ENCODE measurements around the gene ORMDL2. TPM values are rescaled to one million over a fixed set of nuclear protein-coding genes. Genes with fewer than 3 reads are reported as not detected.

Gene ORMDL2
- total and polyA plus RNA-seq, 7 donors, result 12.6 to 68.2 (median 21.6) TPM

- Histone ChIP-seq H3K9me3 (no peaks in the 10 kb centered on the region), H3K36me3 (ENCODE audit: insufficient read depth in 1 of 2, low read depth in 1 of 2) (no peaks in the 10 kb centered on the region), H3K4me1 (no peaks in the 10 kb centered on the region), H3K4me3 (peak within 1 kb of the TSS; percentile 35), H3K27ac (no peak within 1 kb of the TSS), H3K27me3 (ENCODE audit: insufficient read depth in 3 of 3, low read length in 2 of 3) (peaks cover 0 to 9% (median 3%) of the 10 kb centered on the region in 3 donors)
- no peak for DNase-seq
- intact Hi-C loops (cut with DNase I), result no loop called here
- TF ChIP-seq CTCF (IDR thresholded peaks at IDR 0.05), result no peak
- ATAC-seq, result peak; percentile 40 to 66 (median 48)
- 48 to 63% (median 52%) methylated on average over 8 to 10 of the region's 10 CpGs for WGBS, 3 donors
Observed at GRCh38 chr12:55842681-55843429, 25.0 kb downstream of the ORMDL2 start, which contains the start of gene MMP19. MMP19 (minus strand) TSS chr12:55842936; CDS start chr12:55842830, 106 bp downstream.

GRCh38 chr12:55843431-55843830, 25.6 kb downstream of the ORMDL2 start:
- DNase-seq (no peak), ATAC-seq (no peak)
- Histone ChIP-seq H3K27me3 (ENCODE audit: insufficient read depth in 3 of 3, low read length in 2 of 3) (peaks cover 0 to 3% (median 0%) of the 10 kb centered on the region in 3 donors), H3K27ac (no peak overlapping the region), H3K9me3 (no peaks in the 10 kb centered on the region), H3K4me3 (no peak overlapping the region), H3K4me1 (no peaks in the 10 kb centered on the region), H3K36me3 (ENCODE audit: insufficient read depth in 1 of 2, low read depth in 1 of 2) (no peaks in the 10 kb centered on the region)
- WGBS, 3 donors, result 95 to 96% (median 96%) methylated on average over 4 of the region's 4 CpGs
- no peak for TF ChIP-seq CTCF (IDR thresholded peaks at IDR 0.05)
- intact Hi-C loops (cut with DNase I), result no loop called here

- TF ChIP-seq CTCF (IDR thresholded peaks at IDR 0.05), result no peak
- intact Hi-C loops (cut with DNase I), result no loop called here
- no peak for ATAC-seq
Observed at GRCh38 chr12:55844961-55845360, 27.1 kb downstream of the ORMDL2 start.

GRCh38 chr12:55845361-55845760, 27.5 kb downstream of the ORMDL2 start:
- DNase-seq (no peak), ATAC-seq (no peak)
- Histone ChIP-seq H3K4me1 (no peaks in the 10 kb centered on the region), H3K36me3 (ENCODE audit: insufficient read depth in 1 of 2, low read depth in 1 of 2) (no peaks in the 10 kb centered on the region), H3K4me3 (no peak overlapping the region), H3K27me3 (ENCODE audit: insufficient read depth in 3 of 3, low read length in 2 of 3) (peaks cover 0 to 13% (median 0%) of the 10 kb centered on the region in 3 donors), H3K9me3 (no peaks in the 10 kb centered on the region), H3K27ac (no peak overlapping the region)
- intact Hi-C loops (cut with DNase I), result no loop called here
- TF ChIP-seq CTCF (IDR thresholded peaks at IDR 0.05), result no peak
- 81 to 82% (median 81%) methylated on average over 5 of the region's 5 CpGs for WGBS, 3 donors

More at GRCh38 chr12:55844961-55845360, 27.1 kb downstream of the ORMDL2 start:
- Histone ChIP-seq H3K27ac (no peak overlapping the region), H3K4me3 (no peak overlapping the region), H3K9me3 (no peaks in the 10 kb centered on the region), H3K36me3 (ENCODE audit: insufficient read depth in 1 of 2, low read depth in 1 of 2) (no peaks in the 10 kb centered on the region), H3K27me3 (ENCODE audit: insufficient read depth in 3 of 3, low read length in 2 of 3) (peaks cover 0 to 10% (median 0%) of the 10 kb centered on the region in 3 donors), H3K4me1 (no peaks in the 10 kb centered on the region)
- DNase-seq, result no peak
- WGBS, 3 donors, result 80 to 81% (median 80%) methylated on average over 4 of the region's 4 CpGs

All from psoas muscle (tissue), 8 donors.